ENCODE data around the gene STX18. TPM values are rescaled to one million over a fixed set of nuclear protein-coding genes. Genes with fewer than 3 reads are reported as not detected.

STX18 gene
- total RNA-seq, 2 donors from 2014 or later, result 24.1 to 33.5 TPM

DNA sequence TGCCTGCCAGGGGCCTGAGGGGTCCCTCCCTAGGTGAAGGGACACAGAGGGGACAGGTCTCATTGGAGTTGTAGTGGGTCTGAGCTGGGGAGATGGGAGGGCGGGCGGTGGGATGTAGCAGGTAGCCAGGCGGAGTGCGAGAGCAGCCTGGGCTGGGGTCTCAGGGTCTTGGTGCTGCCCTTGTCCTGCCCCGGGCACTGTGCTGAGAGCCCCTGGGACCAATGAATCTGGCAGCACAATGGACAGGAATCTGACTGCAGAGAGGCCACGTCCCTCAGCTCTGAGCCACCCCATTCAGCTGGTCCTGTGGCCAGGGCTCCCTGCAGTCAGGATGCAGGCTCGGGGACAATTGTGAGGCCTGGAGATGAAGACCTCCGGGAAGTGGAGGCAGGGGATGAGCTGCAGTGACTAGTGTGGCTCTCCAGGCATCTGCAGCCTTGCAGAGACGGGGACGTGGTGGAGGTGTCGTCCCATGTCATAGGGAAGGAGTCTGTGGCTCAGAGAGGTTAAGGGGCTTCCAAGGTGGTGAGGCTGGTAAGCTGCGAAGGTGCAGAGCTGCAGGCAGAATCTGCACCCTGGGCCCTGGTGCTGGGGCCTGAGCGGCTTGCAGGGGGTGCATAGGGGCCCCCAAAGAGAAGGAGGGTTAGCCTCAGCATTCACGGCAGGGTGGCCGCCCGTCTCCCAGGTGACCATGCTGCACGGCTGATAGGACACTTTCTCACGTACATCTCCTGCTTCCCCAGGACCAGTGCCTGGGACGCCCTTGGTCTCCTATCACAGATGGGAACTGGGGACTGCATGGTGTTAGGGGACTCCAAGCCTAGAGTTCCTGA is 134.3 kb downstream of the STX18 start:
- intact Hi-C loops (cut with DNase I), result no loop called here
- WGBS, result 83% methylated on average over 19 of the region's 19 CpGs
- no peak for DNase-seq (ENCODE audit: low spot score)

DNA sequence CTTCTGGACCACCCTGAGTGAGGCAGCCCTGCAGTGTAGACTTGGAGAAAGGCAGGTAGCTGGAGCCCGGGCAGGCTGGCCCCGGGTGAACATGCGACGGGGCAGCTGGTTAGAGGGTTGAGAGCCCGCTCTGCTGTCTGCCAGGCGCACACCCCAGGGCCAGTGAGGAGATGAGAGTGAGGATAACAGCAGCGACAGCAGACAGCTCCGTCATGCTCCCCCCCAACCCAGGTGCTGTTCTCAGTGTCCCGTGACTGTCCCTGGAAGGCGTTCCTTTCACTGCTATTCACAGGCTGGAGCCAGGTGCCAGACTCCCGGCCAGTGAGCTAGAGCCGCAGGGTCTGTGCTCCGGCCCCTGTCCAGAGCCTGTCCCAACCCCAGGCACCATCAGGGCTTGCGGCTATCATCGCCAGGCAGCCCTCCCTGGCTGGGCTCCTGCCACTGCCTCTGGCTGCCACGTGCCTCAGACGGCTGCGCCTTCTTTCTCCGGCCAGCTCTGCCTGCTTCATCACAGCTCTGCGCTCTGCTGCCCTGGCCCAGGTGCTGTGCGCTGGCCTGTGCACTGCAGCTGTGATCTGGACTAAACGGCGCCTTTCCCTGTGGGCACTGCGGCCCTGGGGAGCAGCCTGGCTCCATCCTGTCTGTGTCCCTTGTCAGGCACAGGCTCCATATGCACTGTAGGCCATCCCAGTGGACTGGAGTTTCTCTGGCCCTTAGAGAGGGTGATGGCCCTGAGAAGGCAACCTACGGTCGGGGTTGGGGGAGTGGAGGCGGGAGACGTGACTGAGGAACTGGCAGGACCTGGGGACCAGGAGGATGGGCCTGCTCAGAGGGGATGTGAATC is 135.2 kb downstream of the STX18 start:
- TF ChIP-seq POLR2A (IDR thresholded peaks at IDR 0.05) (no peak), CTCF (IDR thresholded peaks at IDR 0.05) (no peak), POLR2AphosphoS5 (IDR thresholded peaks at IDR 0.05) (no peak)
- no peak overlapping the region for H3K4me3 ChIP-seq
- intact Hi-C loops (cut with DNase I), result no loop called here
- H3K27ac ChIP-seq, result no peak overlapping the region
- no peaks in the 10 kb centered on the region for H3K27me3 ChIP-seq (replicated peaks; ENCODE audit: insufficient read depth)
- no peaks in the 10 kb centered on the region for H3K9me3 ChIP-seq
- no peaks in the 10 kb centered on the region for H3K4me1 ChIP-seq (replicated peaks)
- no peaks in the 10 kb centered on the region for H3K36me3 ChIP-seq
- WGBS, result 69% methylated on average over 26 of the region's 28 CpGs
- no peak for DNase-seq (ENCODE audit: low spot score)

More for the DNA sequence above, 134.3 kb downstream of the STX18 start:
- no peaks in the 10 kb centered on the region for H3K4me1 ChIP-seq (replicated peaks)
- no peak for TF ChIP-seq POLR2AphosphoS5 (IDR thresholded peaks at IDR 0.05)
- no peak for TF ChIP-seq CTCF (IDR thresholded peaks at IDR 0.05)
- TF ChIP-seq POLR2A (IDR thresholded peaks at IDR 0.05), result no peak
- H3K36me3 ChIP-seq, result no peaks in the 10 kb centered on the region
- no peak overlapping the region for H3K4me3 ChIP-seq
- H3K27me3 ChIP-seq (replicated peaks; ENCODE audit: insufficient read depth), result no peaks in the 10 kb centered on the region
- no peaks in the 10 kb centered on the region for H3K9me3 ChIP-seq
- H3K27ac ChIP-seq, result no peak overlapping the region

- H3K27ac ChIP-seq, result no peak overlapping the region
- H3K27me3 ChIP-seq (replicated peaks; ENCODE audit: insufficient read depth), result no peaks in the 10 kb centered on the region
- no peaks in the 10 kb centered on the region for H3K4me1 ChIP-seq (replicated peaks)
- no peaks in the 10 kb centered on the region for H3K36me3 ChIP-seq
- TF ChIP-seq POLR2A (IDR thresholded peaks at IDR 0.05) (no peak), POLR2AphosphoS5 (IDR thresholded peaks at IDR 0.05) (no peak), CTCF (IDR thresholded peaks at IDR 0.05) (no peak)
- no peak for DNase-seq (ENCODE audit: low spot score)
- H3K4me3 ChIP-seq, result no peak overlapping the region
- no peaks in the 10 kb centered on the region for H3K9me3 ChIP-seq
- 92% methylated on average over 15 of the region's 15 CpGs for WGBS
- intact Hi-C loops (cut with DNase I), result no loop called here
Measured at GRCh38 chr4:4405358-4405962, 136.4 kb downstream of the STX18 start.

- no peak for DNase-seq (ENCODE audit: low spot score)
Measured at GRCh38 chr4:4402966-4403365, 138.9 kb downstream of the STX18 start.

More at GRCh38 chr4:4402966-4403365, 138.9 kb downstream of the STX18 start:
- Histone ChIP-seq H3K27me3 (replicated peaks; ENCODE audit: insufficient read depth) (no peaks in the 10 kb centered on the region), H3K4me1 (replicated peaks) (no peaks in the 10 kb centered on the region), H3K9me3 (no peaks in the 10 kb centered on the region), H3K27ac (no peak overlapping the region), H3K4me3 (no peak overlapping the region), H3K36me3 (no peaks in the 10 kb centered on the region)
- TF ChIP-seq POLR2A (IDR thresholded peaks at IDR 0.05), result no peak
- no peak for TF ChIP-seq CTCF (IDR thresholded peaks at IDR 0.05)
- no peak for TF ChIP-seq POLR2AphosphoS5 (IDR thresholded peaks at IDR 0.05)
- intact Hi-C loops (cut with DNase I), result no loop called here
- WGBS, result 76% methylated on average over 13 of the region's 13 CpGs

All from prostate gland (tissue), 2 donors.